Stimulated activated CD8-positive, alpha-beta memory T cell treated with anti-CD3 and anti-CD28 coated beads, Interleukin-4, amount 100 ng/mL, for 24 hours (primary cell): ENCODE measurements around the gene HRK.
A peak's percentile ranks its signal among the peaks of the same experiment; 100 is the strongest.

ENCODE experiments used
- DNase-seq: peaks from one replicate; pipeline ENCODE4 v3.0.0-alpha.2; 2020; ENCODE audit warnings: low read depth

Gene HRK

GRCh38 chr12:116881325-116881876, at the start of gene HRK:
Gene HRK (minus strand): TSS chr12:116881441. CDS start chr12:116881307, 134 bp downstream.
- DNase-seq: no peak

- no peak for DNase-seq
Observed at GRCh38 chr12:116929885-116930284, 48.6 kb upstream of the HRK start.

- no peak for DNase-seq
Observed at GRCh38 chr12:116928504-116928903, 47.3 kb upstream of the HRK start.

- no peak for DNase-seq
Observed at GRCh38 chr12:116927244-116927940, 46.2 kb upstream of the HRK start.

GRCh38 chr12:116926283-116927243, 45.3 kb upstream of the HRK start:
- no peak for DNase-seq

GRCh38 chr12:116924558-116925453, 43.6 kb upstream of the HRK start:
- DNase-seq: no peak

- no peak for DNase-seq
Observed at GRCh38 chr12:116922194-116922897, 41.1 kb upstream of the HRK start.

GRCh38 chr12:116920939-116921338, 39.7 kb upstream of the HRK start:
- no peak for DNase-seq

GRCh38 chr12:116919706-116920485, 38.7 kb upstream of the HRK start:
- DNase-seq: no peak

- no peak for DNase-seq
Observed at GRCh38 chr12:116919247-116919661, 38.0 kb upstream of the HRK start.

GRCh38 chr12:116918464-116918863, 37.2 kb upstream of the HRK start:
- no peak for DNase-seq

GRCh38 chr12:116916714-116917114, 35.5 kb upstream of the HRK start:
- peak; percentile 33 for DNase-seq

GRCh38 chr12:116916122-116916521, 34.9 kb upstream of the HRK start:
- no peak for DNase-seq

GRCh38 chr12:116915326-116915725, 34.1 kb upstream of the HRK start:
- no peak for DNase-seq

GRCh38 chr12:116910645-116911451, 29.6 kb upstream of the HRK start, which contains the start of gene FBXW8:
Gene FBXW8 (plus strand): TSS chr12:116910950. CDS start chr12:116911038, 88 bp downstream.
- DNase-seq: peak; percentile 63

GRCh38 chr12:116910280-116910644, 29.0 kb upstream of the HRK start:
- no peak for DNase-seq

- no peak for DNase-seq
Observed at GRCh38 chr12:116906285-116906684, 25.0 kb upstream of the HRK start.

- DNase-seq: no peak
Observed at GRCh38 chr12:116903818-116904217, 22.6 kb upstream of the HRK start.

GRCh38 chr12:116901612-116902011, 20.4 kb upstream of the HRK start:
- DNase-seq: no peak
